Nephron progenitor cell (in vitro differentiated cells): ENCODE results near the gene SLC34A3.

Source experiments
- DNase-seq: peaks from one replicate; pipeline ENCODE4 v3.0.0; 2021
- H3K27ac Mint-ChIP-seq: 2 replicates; pipeline ENCODE4 v1.8.0; 2021; ENCODE audit warnings: mild to moderate bottlenecking, moderate library complexity, mixed read lengths
- H3K27me3 Mint-ChIP-seq: 2 replicates; pipeline ENCODE4 v1.8.0; 2021; ENCODE audit warnings: mild to moderate bottlenecking, low read depth, mixed read lengths; ENCODE audit not compliant: poor library complexity
- H3K36me3 Mint-ChIP-seq: 2 replicates; pipeline ENCODE4 v1.8.0; 2021; ENCODE audit warnings: low read depth, mixed read lengths
- H3K4me1 Mint-ChIP-seq: 2 replicates; pipeline ENCODE4 v1.8.0; 2021; ENCODE audit warnings: mixed read lengths
- H3K4me3 Mint-ChIP-seq: 2 replicates; pipeline ENCODE4 v1.8.0; 2021; ENCODE audit warnings: mild to moderate bottlenecking, moderate library complexity, mixed read lengths
- H3K9me3 Mint-ChIP-seq: 2 replicates; pipeline ENCODE4 v1.8.0; 2021; ENCODE audit warnings: mild to moderate bottlenecking, moderate library complexity, mixed read lengths
- CTCF ChIP-seq: fragments of 200-600 bp; sonication (generic); IDR thresholded peaks from 2 replicates; pipeline ENCODE4 v1.5.0; 2021; ENCODE audit warnings: antibody characterized with exemption

SLC34A3 gene

DNA sequence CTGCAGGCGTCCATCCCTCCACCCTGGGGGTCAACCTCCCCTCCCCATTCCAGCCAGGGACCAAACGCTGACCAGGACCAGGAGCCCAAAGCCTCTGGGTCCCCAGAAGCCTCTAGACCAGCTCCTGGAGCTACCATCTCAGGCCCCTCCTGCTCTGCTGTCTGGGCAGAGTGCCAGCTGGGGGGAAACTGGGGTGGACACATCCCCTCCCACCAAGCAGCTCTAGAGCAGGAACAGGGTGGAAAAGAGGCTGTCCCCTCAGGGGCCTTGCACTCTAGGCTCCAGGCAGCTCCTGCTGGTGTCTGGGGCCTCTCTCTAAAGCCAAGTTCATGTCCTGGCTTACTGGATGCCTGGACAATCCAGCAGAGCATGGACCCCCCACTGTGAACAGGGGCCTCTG lies 37.8 kb upstream of the SLC34A3 start:
- Mint-ChIP-seq H3K36me3 (peaks cover 4% of the 10 kb centered on the region), H3K27ac (no peak overlapping the region), H3K27me3 (no peaks in the 10 kb centered on the region), H3K4me3 (no peak overlapping the region), H3K9me3 (no peaks in the 10 kb centered on the region), H3K4me1 (peaks cover 18% of the 10 kb centered on the region)
- no peak for DNase-seq
- no peak for TF ChIP-seq CTCF

DNA sequence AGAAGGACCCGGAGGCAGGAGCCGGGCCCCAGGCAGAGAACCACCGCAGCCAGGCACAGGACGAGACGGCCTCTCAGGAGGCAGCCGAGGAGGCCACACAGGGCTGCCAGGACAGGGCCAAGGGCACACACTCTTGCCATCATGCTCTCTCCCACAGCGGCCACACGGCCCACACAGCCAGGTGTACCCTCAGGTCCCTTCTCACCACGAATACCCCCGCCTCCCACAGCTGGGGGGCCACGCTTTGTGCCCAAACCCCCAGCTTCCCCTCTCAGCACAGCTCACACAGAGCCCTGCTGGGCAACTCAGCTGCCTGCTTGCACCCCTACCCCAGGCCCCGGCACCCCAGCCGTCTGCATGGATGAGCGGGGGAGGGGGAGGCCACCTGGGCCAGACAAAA lies 36.9 kb upstream of the SLC34A3 start:
- Mint-ChIP-seq H3K9me3 (no peaks in the 10 kb centered on the region), H3K36me3 (peaks cover 4% of the 10 kb centered on the region), H3K27ac (no peak overlapping the region), H3K4me1 (peaks cover 19% of the 10 kb centered on the region), H3K4me3 (no peak overlapping the region), H3K27me3 (no peaks in the 10 kb centered on the region)
- DNase-seq, result no peak
- no peak for TF ChIP-seq CTCF

DNA sequence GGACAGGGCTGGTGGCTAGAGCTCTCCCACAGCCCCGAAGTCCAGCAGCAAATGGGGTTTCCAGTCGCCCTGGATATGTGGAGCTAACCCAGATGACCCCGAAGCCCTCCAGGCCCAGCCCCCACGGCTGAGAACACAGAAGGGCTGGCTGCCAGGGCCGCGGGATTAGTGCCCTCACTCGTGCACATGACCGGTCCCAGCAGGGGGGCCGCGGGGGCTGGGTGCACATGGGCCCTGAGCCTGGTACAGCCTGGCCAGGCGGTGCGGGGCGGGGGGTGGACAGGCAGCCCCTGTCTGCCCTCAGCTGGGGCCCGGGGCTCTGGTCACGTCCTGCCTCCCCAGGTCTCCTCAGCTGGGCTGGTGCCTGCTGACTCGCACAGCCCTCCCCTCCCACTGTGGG lies 36.3 kb upstream of the SLC34A3 start:
- H3K27me3 Mint-ChIP-seq, result no peaks in the 10 kb centered on the region
- no peak for TF ChIP-seq CTCF
- H3K27ac Mint-ChIP-seq, result no peak overlapping the region
- H3K4me1 Mint-ChIP-seq, result peaks cover 16% of the 10 kb centered on the region
- no peaks in the 10 kb centered on the region for H3K9me3 Mint-ChIP-seq
- H3K36me3 Mint-ChIP-seq, result peaks cover 4% of the 10 kb centered on the region
- no peak overlapping the region for H3K4me3 Mint-ChIP-seq
- no peak for DNase-seq

DNA sequence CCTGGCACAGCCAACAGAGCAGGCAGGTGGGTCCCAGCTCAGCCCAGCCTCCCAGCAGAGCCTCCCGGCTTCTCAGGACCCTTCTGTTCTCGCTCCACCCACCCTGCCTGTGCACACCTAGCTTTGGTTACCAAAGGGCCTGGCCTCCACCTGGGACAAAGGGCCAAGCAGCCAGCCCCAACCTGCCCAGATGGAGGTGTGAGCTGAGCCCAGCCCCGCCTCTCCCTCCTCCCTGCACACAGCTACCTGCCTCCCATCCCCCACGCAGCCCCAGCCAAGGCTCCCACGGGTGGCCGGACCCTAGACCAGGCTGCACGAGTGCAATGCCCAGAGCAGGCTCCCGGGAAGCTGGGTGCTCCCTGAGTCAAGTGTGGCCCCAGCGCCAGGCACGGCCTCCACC lies 35.8 kb upstream of the SLC34A3 start:
- H3K36me3 Mint-ChIP-seq, result peaks cover 4% of the 10 kb centered on the region
- H3K4me3 Mint-ChIP-seq, result no peak overlapping the region
- H3K9me3 Mint-ChIP-seq, result no peaks in the 10 kb centered on the region
- peak overlapping the region; percentile 57 for H3K27ac Mint-ChIP-seq
- no peak for DNase-seq
- TF ChIP-seq CTCF, result no peak
- peaks cover 15% of the 10 kb centered on the region for H3K4me1 Mint-ChIP-seq
- no peaks in the 10 kb centered on the region for H3K27me3 Mint-ChIP-seq

DNA sequence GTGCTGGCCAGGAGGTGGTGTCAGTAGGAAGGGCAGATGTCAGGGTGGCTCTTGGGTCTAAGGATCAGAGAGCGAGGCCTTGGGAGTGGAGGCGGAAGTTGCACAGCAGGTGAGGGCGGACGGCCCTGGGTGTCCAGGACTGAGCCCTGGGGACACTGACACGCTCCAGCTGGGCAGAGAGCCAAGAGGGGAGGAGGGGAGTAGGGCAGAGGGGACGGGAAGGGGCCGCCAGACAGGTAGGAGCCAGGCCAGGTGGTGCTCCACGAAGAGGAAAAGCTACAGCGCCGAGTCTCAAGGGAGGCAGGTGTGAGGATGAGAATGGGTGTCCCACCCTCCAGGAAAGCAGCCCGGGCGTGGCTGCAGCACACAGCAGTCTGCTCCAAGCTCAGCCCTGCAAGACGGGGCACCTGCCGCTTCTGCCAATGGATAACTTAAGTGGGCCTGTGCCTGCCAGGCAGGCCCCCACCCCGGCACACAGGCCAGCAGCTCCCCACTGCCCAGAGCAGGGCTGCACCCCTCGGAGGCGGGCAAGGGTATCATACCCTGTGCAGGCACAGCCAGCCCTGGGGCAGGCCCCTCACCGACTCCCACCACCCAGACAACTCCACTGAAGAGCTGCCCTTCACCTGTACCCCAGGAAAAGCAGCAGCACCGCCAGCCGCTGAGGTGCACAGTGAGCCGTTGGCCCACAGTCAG lies 35.0 kb upstream of the SLC34A3 start:
- no peak for DNase-seq
- Mint-ChIP-seq H3K27me3 (no peaks in the 10 kb centered on the region), H3K36me3 (peaks cover 3% of the 10 kb centered on the region), H3K27ac (peak overlapping the region; percentile 57), H3K9me3 (no peaks in the 10 kb centered on the region), H3K4me1 (peaks cover 12% of the 10 kb centered on the region), H3K4me3 (no peak overlapping the region)
- TF ChIP-seq CTCF, result no peak
